Measurements from ENCODE around the gene FERMT1. TPM values are rescaled to one million over a fixed set of nuclear protein-coding genes. Genes with fewer than 3 reads are reported as not detected.

Gene FERMT1
- total and polyA plus RNA-seq, 2 of the 13 experiments (the other 11 are each of a cell fraction or from before 2014, with no cell fraction given) = 15.8 to 29.5 TPM

DNA sequence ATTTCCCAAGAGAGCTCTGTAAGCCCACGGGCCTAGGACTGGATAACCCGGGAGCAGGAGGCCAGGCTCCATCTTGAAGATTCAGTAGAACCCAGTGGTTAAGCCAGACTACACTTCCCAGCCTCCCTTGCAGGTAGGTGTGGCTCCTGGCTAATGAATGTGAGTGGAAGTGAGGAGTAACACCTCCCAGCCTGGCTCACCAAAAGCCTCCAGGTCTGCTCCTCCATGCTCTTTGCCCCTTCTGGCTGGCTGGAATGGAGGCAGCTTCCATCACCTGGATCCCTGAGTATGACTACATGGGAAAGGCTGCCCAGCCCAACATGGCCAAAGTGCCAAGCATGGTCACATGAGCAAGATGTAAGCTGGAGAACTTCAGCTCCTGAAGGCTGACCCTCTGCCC, 78.7 kb downstream of the FERMT1 start (continued):
- TF ChIP-seq, protein P1, sequence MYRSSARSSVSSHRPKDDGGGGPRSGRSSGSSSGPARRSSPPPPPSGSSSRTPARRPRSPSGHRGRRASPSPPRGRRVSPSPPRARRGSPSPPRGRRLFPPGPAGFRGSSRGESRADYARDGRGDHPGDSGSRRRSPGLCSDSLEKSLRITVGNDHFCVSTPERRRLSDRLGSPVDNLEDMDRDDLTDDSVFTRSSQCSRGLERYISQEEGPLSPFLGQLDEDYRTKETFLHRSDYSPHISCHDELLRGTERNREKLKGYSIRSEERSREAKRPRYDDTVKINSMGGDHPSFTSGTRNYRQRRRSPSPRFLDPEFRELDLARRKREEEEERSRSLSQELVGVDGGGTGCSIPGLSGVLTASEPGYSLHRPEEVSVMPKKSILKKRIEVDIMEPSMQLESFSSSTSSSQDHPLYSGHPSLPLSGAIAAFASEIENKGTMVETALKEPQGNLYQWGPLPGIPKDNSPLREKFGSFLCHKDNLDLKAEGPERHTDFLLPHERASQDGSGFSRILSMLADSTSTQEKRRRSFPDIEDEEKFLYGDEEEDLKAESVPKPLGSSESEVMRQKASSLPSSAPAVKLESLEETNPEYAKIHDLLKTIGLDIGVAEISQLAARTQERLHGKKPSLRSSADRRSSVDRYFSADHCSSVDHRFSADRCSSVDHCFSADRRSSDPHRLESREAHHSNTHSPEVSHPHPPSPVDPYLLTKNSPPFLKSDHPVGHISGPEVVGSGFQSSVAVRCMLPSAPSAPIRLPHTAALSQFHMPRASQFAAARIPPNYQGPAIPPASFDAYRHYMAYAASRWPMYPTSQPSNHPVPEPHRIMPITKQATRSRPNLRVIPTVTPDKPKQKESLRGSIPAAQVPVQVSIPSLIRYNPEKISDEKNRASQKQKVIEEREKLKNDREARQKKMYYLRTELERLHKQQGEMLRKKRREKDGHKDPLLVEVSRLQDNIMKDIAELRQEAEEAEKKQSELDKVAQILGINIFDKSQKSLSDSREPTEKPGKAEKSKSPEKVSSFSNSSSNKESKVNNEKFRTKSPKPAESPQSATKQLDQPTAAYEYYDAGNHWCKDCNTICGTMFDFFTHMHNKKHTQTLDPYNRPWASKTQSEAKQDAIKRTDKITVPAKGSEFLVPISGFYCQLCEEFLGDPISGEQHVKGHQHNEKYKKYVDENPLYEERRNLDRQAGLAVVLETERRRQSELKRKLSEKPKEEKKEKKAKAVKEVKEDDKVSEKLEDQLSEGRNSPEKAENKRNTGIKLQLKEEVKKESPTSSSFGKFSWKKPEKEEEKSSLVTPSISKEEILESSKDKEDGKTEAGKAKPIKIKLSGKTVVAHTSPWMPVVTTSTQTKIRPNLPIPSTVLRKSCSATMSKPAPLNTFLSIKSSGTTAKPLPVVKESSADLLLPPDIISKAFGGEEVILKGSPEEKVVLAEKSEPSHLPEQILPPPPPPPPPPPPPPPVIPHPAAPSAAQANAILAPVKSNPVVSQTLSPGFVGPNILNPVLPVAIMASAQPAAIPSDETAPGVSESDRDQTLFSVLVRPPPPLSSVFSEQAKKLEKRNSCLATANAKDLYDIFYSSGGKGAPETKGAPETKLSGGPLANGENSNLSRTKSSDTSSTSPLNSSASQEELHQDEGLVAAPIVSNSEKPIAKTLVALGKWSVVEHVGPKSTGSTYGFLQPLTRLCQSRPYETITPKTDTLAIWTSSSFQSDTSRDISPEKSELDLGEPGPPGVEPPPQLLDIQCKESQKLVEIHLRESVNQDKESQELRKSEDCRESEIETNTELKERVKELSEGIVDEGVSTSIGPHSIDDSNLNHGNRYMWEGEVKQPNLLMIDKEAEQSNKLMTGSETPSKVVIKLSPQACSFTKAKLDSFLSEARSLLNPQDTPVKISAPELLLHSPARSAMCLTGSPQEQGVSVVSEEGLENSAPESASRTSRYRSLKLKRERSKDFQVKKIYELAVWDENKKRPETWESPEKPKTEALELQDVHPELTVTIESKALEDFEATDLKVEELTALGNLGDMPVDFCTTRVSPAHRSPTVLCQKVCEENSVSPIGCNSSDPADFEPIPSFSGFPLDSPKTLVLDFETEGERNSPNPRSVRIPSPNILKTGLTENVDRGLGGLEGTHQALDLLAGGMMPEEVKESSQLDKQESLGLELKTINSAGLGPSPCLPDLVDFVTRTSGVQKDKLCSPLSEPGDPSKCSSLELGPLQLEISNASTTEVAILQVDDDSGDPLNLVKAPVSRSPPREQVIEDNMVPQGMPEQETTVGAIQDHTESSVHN (CRISPR knock-in tag; IDR thresholded peaks at IDR 0.05) = 0 out of 2 replicates have a peak, but pooled peaks have one; percentile 26
- TF ChIP-seq, protein P2, sequence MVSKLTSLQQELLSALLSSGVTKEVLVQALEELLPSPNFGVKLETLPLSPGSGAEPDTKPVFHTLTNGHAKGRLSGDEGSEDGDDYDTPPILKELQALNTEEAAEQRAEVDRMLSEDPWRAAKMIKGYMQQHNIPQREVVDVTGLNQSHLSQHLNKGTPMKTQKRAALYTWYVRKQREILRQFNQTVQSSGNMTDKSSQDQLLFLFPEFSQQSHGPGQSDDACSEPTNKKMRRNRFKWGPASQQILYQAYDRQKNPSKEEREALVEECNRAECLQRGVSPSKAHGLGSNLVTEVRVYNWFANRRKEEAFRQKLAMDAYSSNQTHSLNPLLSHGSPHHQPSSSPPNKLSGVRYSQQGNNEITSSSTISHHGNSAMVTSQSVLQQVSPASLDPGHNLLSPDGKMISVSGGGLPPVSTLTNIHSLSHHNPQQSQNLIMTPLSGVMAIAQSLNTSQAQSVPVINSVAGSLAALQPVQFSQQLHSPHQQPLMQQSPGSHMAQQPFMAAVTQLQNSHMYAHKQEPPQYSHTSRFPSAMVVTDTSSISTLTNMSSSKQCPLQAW (CRISPR knock-in tag; IDR thresholded peaks at IDR 0.05) = 0 out of 2 replicates have a peak, but pooled peaks have one; percentile 22
- no peak for TF ChIP-seq SNAPC2 (CRISPR knock-in tag; IDR thresholded peaks at IDR 0.05)
- TF ChIP-seq CENPT (CRISPR knock-in tag; IDR thresholded peaks at IDR 0.05; ENCODE audit: low read depth) = no peak
- no peak for TF ChIP-seq U2AF2 (IDR thresholded peaks at IDR 0.05; ENCODE audit: low read depth, low read length)
- no peak for TF ChIP-seq ZNF33B (CRISPR knock-in tag; IDR thresholded peaks at IDR 0.05)
- TF ChIP-seq KDM2A (CRISPR knock-in tag; IDR thresholded peaks at IDR 0.05; ENCODE audit: borderline replicate concordance, low read depth) = peak; percentile 43; the same call in 1 of the 2 replicates
- TF ChIP-seq ZNF143 (CRISPR knock-in tag; IDR thresholded peaks at IDR 0.05) = peak; percentile 85
- TF ChIP-seq CBX1 (IDR thresholded peaks at IDR 0.05; ENCODE audit: low read depth) = no peak
- peak; percentile 28; the same call in 1 of the 2 replicates for TF ChIP-seq HES4 (CRISPR knock-in tag; IDR thresholded peaks at IDR 0.05; ENCODE audit: borderline replicate concordance)
- TF ChIP-seq SRSF1 (optimal IDR thresholded peaks at IDR 0.05; ENCODE audit: low read depth, low read length) = no peak
- TF ChIP-seq ZNF768 (CRISPR knock-in tag; IDR thresholded peaks at IDR 0.05) = no peak
- TF ChIP-seq RBM22 (optimal IDR thresholded peaks at IDR 0.05; ENCODE audit: low read length) = peak; percentile 86
- 0 out of 2 replicates have a peak, but pooled peaks have one; percentile 39 for TF ChIP-seq BRD4 (CRISPR knock-in tag; IDR thresholded peaks at IDR 0.05)
- TF ChIP-seq, protein P3, sequence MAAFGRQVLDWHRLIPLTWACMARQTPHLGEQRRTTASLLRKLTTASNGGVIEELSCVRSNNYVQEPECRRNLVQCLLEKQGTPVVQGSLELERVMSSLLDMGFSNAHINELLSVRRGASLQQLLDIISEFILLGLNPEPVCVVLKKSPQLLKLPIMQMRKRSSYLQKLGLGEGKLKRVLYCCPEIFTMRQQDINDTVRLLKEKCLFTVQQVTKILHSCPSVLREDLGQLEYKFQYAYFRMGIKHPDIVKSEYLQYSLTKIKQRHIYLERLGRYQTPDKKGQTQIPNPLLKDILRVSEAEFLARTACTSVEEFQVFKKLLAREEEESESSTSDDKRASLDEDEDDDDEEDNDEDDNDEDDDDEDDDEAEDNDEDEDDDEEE (CRISPR knock-in tag; IDR thresholded peaks at IDR 0.05) = no peak
- no peak for TF ChIP-seq HNRNPL (IDR thresholded peaks at IDR 0.05; ENCODE audit: low read depth, low read length)
- TF ChIP-seq DR1 (CRISPR knock-in tag; IDR thresholded peaks at IDR 0.05) = no peak
- TF ChIP-seq HNF4A (CRISPR knock-in tag; IDR thresholded peaks at IDR 0.05) = 0 out of 2 replicates have a peak, but pooled peaks have one; percentile 23
